GM12891 (cell line): ENCODE data around the gene PXN.

ENCODE experiments used
- POLR2AphosphoS5 ChIP-seq: IDR thresholded peaks from 2 replicates; pipeline ENCODE4 v1.6.1; 2011; ENCODE audit warnings: low read depth, low read length, control low read depth
- SPI1 ChIP-seq: IDR thresholded peaks from 2 replicates; pipeline ENCODE4 v1.6.1; 2011; ENCODE audit warnings: low read depth, low read length, control low read depth

GRCh38 chr12:120169946-120170345, 95.6 kb downstream of the PXN start:
- TF ChIP-seq SPI1: no peak
- no peak for TF ChIP-seq POLR2AphosphoS5
